Breast epithelium (tissue), 3 donors: Measurements from ENCODE around the gene PRDM16.

ENCODE experiments used
- POLR2A ChIP-seq: fragments of 450-650 bp; IDR thresholded peaks from one replicate; pipeline ENCODE4 v1.6.1; 2016; ENCODE audit warnings: antibody characterized with exemption, mild to moderate bottlenecking, moderate library complexity
- TF ChIP-seq, protein P1 (sequence below), 3 donors: fragments of 450-650 bp; IDR thresholded peaks; one replicate each; pipeline ENCODE4 v1.5.1; 2016 to 2017; ENCODE audit warnings: antibody characterized with exemption in 3 of 3, mild to moderate bottlenecking in 3 of 3, moderate library complexity in 3 of 3

DNA sequence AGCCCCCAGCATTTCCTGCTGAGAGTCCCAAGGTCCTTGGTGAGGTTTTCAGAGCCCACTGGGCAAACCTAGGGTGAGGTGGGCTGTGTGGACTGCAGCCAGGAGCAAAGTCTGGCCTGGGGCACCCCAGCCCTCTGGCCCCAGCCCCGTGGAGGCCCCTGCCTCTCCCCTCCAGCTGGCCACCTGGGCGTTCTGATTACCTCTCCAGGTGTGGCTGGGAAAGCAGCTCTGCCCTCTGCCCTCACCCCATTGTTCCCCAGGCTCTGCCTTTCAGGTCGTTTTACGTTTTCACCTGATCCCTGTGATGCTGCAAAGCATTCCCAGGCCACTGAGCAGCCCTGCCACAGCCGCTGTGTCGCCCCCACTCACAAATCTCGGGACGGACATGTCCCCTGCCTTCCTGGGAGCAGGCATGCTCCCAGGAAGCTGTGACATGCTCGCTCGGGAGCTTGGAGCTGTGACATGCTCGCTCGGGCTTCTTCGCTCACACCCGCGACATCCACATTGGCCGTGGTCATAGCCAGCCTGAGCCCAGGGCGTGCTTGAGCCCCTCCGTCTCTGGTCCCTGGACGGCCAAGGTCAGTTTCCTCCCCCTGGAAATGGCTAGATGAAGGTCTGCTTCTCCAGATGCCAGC, 216.2 kb downstream of the PRDM16 start:
- TF ChIP-seq, protein P1, sequence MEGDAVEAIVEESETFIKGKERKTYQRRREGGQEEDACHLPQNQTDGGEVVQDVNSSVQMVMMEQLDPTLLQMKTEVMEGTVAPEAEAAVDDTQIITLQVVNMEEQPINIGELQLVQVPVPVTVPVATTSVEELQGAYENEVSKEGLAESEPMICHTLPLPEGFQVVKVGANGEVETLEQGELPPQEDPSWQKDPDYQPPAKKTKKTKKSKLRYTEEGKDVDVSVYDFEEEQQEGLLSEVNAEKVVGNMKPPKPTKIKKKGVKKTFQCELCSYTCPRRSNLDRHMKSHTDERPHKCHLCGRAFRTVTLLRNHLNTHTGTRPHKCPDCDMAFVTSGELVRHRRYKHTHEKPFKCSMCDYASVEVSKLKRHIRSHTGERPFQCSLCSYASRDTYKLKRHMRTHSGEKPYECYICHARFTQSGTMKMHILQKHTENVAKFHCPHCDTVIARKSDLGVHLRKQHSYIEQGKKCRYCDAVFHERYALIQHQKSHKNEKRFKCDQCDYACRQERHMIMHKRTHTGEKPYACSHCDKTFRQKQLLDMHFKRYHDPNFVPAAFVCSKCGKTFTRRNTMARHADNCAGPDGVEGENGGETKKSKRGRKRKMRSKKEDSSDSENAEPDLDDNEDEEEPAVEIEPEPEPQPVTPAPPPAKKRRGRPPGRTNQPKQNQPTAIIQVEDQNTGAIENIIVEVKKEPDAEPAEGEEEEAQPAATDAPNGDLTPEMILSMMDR (IDR thresholded peaks at IDR 0.05): no peak
- TF ChIP-seq POLR2A: no peak
